GM18951 (cell line): ENCODE data around the gene PSMF1.

Experiments
- POLR2A ChIP-seq: IDR thresholded peaks from 4 replicates; pipeline ENCODE4 v1.6.1; 2011; ENCODE audit warnings: mild to moderate bottlenecking; ENCODE audit not compliant: insufficient read length, insufficient read depth; ENCODE audit errors: extremely low read depth
- in situ Hi-C: fragments of 300-500 bp; cut with MboI; formaldehyde crosslinking; loops from one replicate; pipeline ENCODE4 v1.12.0; 2022; ENCODE audit warnings: low sequenced_read_pairs, mixed read lengths, inconsistent platforms; ENCODE audit not compliant: unreplicated experiment

Gene PSMF1

GRCh38 chr20:1199212-1199873 is 80.9 kb downstream of the PSMF1 start:
- in situ Hi-C loops: no loop called here
- no peak for TF ChIP-seq POLR2A

GRCh38 chr20:1199964-1200363 is 81.6 kb downstream of the PSMF1 start:
- in situ Hi-C loops: no loop called here
- no peak for TF ChIP-seq POLR2A

GRCh38 chr20:1202762-1203504 is 84.5 kb downstream of the PSMF1 start, which contains the start of gene C20orf202:
Gene C20orf202, plus strand, starts transcription at chr20:1203454. Its CDS starts 132 bp downstream, at chr20:1203586.
- no peak for TF ChIP-seq POLR2A
- in situ Hi-C loops: no loop called here

GRCh38 chr20:1203630-1204029 is 85.2 kb downstream of the PSMF1 start:
- in situ Hi-C loops: no loop called here
- no peak for TF ChIP-seq POLR2A

GRCh38 chr20:1204113-1204512 is 85.7 kb downstream of the PSMF1 start:
- in situ Hi-C loops: no loop called here
- TF ChIP-seq POLR2A: no peak

- TF ChIP-seq POLR2A: no peak
- in situ Hi-C loops: no loop called here
Observed at GRCh38 chr20:1204576-1204975, 86.2 kb downstream of the PSMF1 start.

- no peak for TF ChIP-seq POLR2A
- in situ Hi-C loops: no loop called here
Observed at GRCh38 chr20:1205802-1206201, 87.4 kb downstream of the PSMF1 start.

GRCh38 chr20:1206366-1207148 is 88.2 kb downstream of the PSMF1 start:
- TF ChIP-seq POLR2A: no peak
- in situ Hi-C loops: no loop called here

- no peak for TF ChIP-seq POLR2A
- in situ Hi-C loops: no loop called here
Observed at GRCh38 chr20:1207293-1207878, 89.0 kb downstream of the PSMF1 start.

- TF ChIP-seq POLR2A: no peak
- in situ Hi-C loops: no loop called here
Observed at GRCh38 chr20:1209447-1210387, 91.3 kb downstream of the PSMF1 start.

- TF ChIP-seq POLR2A: no peak
Observed at GRCh38 chr20:1210501-1210900, 92.1 kb downstream of the PSMF1 start.

GRCh38 chr20:1212023-1212422 is 93.6 kb downstream of the PSMF1 start:
- in situ Hi-C loops: no loop called here
- TF ChIP-seq POLR2A: no peak

More at GRCh38 chr20:1210501-1210900, 92.1 kb downstream of the PSMF1 start:
- in situ Hi-C loops: no loop called here
